Panc1 (cell line): ENCODE data around the gene CNGA4. TPM values are rescaled to one million over a fixed set of nuclear protein-coding genes. Genes with fewer than 3 reads are reported as not detected.

Experiments used
- ATAC-seq: fragments of 200-7000 bp; cut with Tn5 transposase; 2 replicates; pipeline ENCODE4 v1.9.1; 2020; ENCODE audit warnings: mild to moderate bottlenecking, moderate library complexity
- BruUV-seq: library from RNA; stranded (reverse); fragments of 400-500 nt; replicated peaks from 2 replicates; lab custom pipeline; 2021; lab: Mats Ljungman, UMichigan
- CTCF ChIA-PET: fragments of 300-600 bp; sonication (Branson Sonifier 250); formaldehyde crosslinking; loops from one replicate; lab custom pipeline; 2022; ENCODE audit warnings: antibody characterized with exemption; lab: Charles Lee
- POLR2A ChIA-PET: fragments of 300-600 bp; sonication (Branson Sonifier 250); formaldehyde crosslinking; loops from one replicate; lab custom pipeline; 2022; ENCODE audit warnings: antibody characterized with exemption; lab: Charles Lee
- DNase-seq: peaks from one replicate; pipeline ENCODE4 v3.0.0-alpha.2; 2010; ENCODE audit warnings: low read depth, low spot score
- H3K27ac ChIP-seq: 2 replicates; pipeline ENCODE4 v1.5.1; 2011; ENCODE audit warnings: mild to moderate bottlenecking, low read length, inconsistent platforms
- H3K27me3 ChIP-seq: fragments of 200-500 bp; sonication (Bioruptor generic); 2 replicates; pipeline ENCODE4 v1.6.0; 2014; ENCODE audit warnings: low read length, inconsistent platforms; ENCODE audit not compliant: control insufficient read depth, insufficient read depth
- H3K36me3 ChIP-seq: fragments of 200-500 bp; sonication (Bioruptor generic); 2 replicates; pipeline ENCODE4 v1.5.1; 2014; ENCODE audit warnings: inconsistent platforms, mild to moderate bottlenecking, low read length, moderate library complexity; ENCODE audit not compliant: control insufficient read depth, insufficient read depth
- H3K4me1 ChIP-seq: 2 replicates; pipeline ENCODE4 v1.5.1; 2011; ENCODE audit warnings: inconsistent platforms, mild to moderate bottlenecking, low read length, moderate library complexity; ENCODE audit not compliant: control insufficient read depth, insufficient read depth
- H3K4me3 ChIP-seq, 2 experiments: 2 replicates each; pipeline ENCODE4 v1.5.1; 2011 to 2012; ENCODE audit warnings: low read depth in 2 of 2, low read length in 2 of 2, mild to moderate bottlenecking in 2 of 2, inconsistent platforms in 1 of 2, moderate library complexity in 1 of 2
- H3K9me3 ChIP-seq: fragments of 200-500 bp; sonication (Bioruptor generic); 2 replicates; pipeline ENCODE4 v1.5.1; 2014; ENCODE audit warnings: low read depth, mild to moderate bottlenecking, inconsistent platforms, low read length, moderate library complexity; ENCODE audit not compliant: control insufficient read depth, insufficient read depth
- CTCF ChIP-seq: fragments of 450-650 bp; IDR thresholded peaks from 2 replicates; pipeline ENCODE4 v1.5.1; 2017; ENCODE audit warnings: mild to moderate bottlenecking
- POLR2AphosphoS5 ChIP-seq: IDR thresholded peaks from 2 replicates; pipeline ENCODE4 v1.6.1; 2012; ENCODE audit warnings: mild to moderate bottlenecking, low read depth, low read length, moderate library complexity
- REST ChIP-seq, 2 experiments: IDR thresholded peaks; 2 replicates each; pipeline ENCODE4 v1.6.1; 2011 to 2012; ENCODE audit warnings: low read depth in 2 of 2, control low read depth in 1 of 2, low read length in 1 of 2, mild to moderate bottlenecking in 1 of 2, moderate library complexity in 1 of 2; ENCODE audit not compliant: insufficient read depth in 1 of 2
- SIN3A ChIP-seq: IDR thresholded peaks from 2 replicates; pipeline ENCODE4 v1.6.1; 2012; ENCODE audit warnings: low read depth, mild to moderate bottlenecking, low read length, moderate library complexity, borderline replicate concordance; ENCODE audit not compliant: insufficient read depth
- TCF7L2 ChIP-seq: IDR thresholded peaks from 2 replicates; pipeline ENCODE4 v1.6.1; 2011; ENCODE audit warnings: mild to moderate bottlenecking, low read depth, low read length, inconsistent platforms
- in situ Hi-C: cut with HindIII; loops from 2 replicates; pipeline ENCODE4 v1.10.0; 2016; ENCODE audit warnings: low sequenced_read_pairs, low pct_unique_long_range_greater_than_20kb
- intact Hi-C: fragments of 100-400 bp; cut with micrococcal nuclease; formaldehyde crosslinking; loops from one replicate; pipeline ENCODE4 v1.10.0; 2022; ENCODE audit not compliant: unreplicated experiment
- total RNA-seq: library from RNA; stranded (reverse); gene quantifications from one replicate; pipeline ENCODE4 v1.2.1, GENCODE V29; 2021; ENCODE audit not compliant: unreplicated experiment

Gene CNGA4
- total RNA-seq, 1 experiment from 2014 or later: 0.62 TPM

DNA sequence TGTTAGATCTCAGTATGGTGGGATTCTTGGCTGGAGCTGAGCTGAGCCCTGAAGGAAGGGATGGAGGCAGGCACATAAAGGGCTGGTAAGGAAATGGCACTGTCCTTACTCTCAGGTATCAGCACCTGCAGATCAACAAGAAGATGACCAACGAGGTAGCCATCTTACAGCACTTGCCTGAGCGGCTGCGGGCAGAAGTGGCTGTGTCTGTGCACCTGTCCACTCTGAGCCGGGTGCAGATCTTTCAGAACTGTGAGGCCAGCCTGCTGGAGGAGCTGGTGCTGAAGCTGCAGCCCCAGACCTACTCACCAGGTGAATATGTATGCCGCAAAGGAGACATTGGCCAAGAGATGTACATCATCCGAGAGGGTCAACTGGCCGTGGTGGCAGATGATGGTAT lies 2.4 kb downstream of the CNGA4 start:
- no peaks in the 10 kb centered on the region for H3K4me1 ChIP-seq
- no peak for TF ChIP-seq CTCF
- no peak for TF ChIP-seq REST (IDR thresholded peaks at IDR 0.05; ENCODE audit: insufficient read depth in 1 of 2, low read depth in 2 of 2, low read length in 1 of 2)
- no peak for TF ChIP-seq SIN3A
- TF ChIP-seq POLR2AphosphoS5: no peak
- TF ChIP-seq TCF7L2: no peak
- ChIA-PET POLR2A (no interaction called here), CTCF (interaction anchor here (1.0 kb wide), 1 partner anchor 10 kb away, joined by 3 read pairs; no protein-coding TSS in a partner anchor)
- ATAC-seq: no peak
- BruUV-seq: no TSS peak
- peaks cover 3% of the 10 kb centered on the region; the same call in 1 of the 2 replicates for H3K27me3 ChIP-seq
- intact Hi-C loops: no loop called here
- no peaks in the 10 kb centered on the region for H3K9me3 ChIP-seq
- no peaks in the 10 kb centered on the region for H3K36me3 ChIP-seq
- in situ Hi-C loops: no loop called here
- DNase-seq: no peak
- H3K27ac ChIP-seq: no peak overlapping the region
- no peak overlapping the region for H3K4me3 ChIP-seq

DNA sequence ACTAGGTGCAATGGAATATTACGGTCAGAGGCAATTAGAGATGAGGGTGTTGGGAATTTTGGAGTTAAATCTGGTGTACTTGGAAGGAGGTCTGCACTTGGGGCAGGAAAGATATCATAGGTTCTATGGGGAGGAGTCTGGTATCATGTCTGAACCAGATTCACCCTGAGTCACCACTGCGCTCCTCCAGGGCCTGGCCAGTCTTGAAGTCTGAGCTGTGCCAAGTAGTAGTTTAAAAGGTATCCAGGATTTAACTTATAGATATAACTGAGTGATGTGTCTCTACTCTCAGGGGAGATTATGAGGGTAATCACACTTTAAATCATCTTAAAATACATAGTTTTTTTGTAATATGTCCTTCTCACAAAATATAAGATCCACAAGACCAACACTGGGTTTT lies 6.6 kb downstream of the CNGA4 start:
- in situ Hi-C loops (no loop called here), intact Hi-C loops (no loop called here)
- no peak for DNase-seq
- no peak for TF ChIP-seq REST (IDR thresholded peaks at IDR 0.05; ENCODE audit: insufficient read depth in 1 of 2, low read depth in 2 of 2, low read length in 1 of 2)
- TF ChIP-seq CTCF: no peak
- TF ChIP-seq SIN3A: no peak
- TF ChIP-seq TCF7L2: no peak
- TF ChIP-seq POLR2AphosphoS5: no peak
- CTCF ChIA-PET: no interaction called here
- H3K27me3 ChIP-seq: no peaks in the 10 kb centered on the region; the same call in 1 of the 2 replicates
- H3K9me3 ChIP-seq: no peaks in the 10 kb centered on the region
- H3K27ac ChIP-seq: no peak overlapping the region
- no peak for ATAC-seq
- POLR2A ChIA-PET: interaction anchor here (0.5 kb wide), 1 partner anchor 560 kb away, joined by 5 read pairs; no protein-coding TSS in a partner anchor
- H3K36me3 ChIP-seq: no peaks in the 10 kb centered on the region
- no peak overlapping the region for H3K4me3 ChIP-seq
- H3K4me1 ChIP-seq: no peaks in the 10 kb centered on the region
- no TSS peak for BruUV-seq
